H1 (cell line): ENCODE measurements around the gene CCDC127. TPM values are rescaled to one million over a fixed set of nuclear protein-coding genes. Genes with fewer than 3 reads are reported as not detected.
"Not testable (repeated sequence)": the region's sequence is repeated elsewhere in the genome, so short reads cannot be mapped to it uniquely, and the experiment has no call there.

Source experiments
- CTCF ChIA-PET: fragments of 300-600 bp; sonication (Branson Sonifier 250); formaldehyde crosslinking; loops from one replicate; lab custom pipeline; 2021; ENCODE audit not compliant: partially characterized antibody; lab: Charles Lee
- POLR2A ChIA-PET: fragments of 300-600 bp; sonication (Branson Sonifier 250); formaldehyde crosslinking; loops from one replicate; lab custom pipeline; 2021; ENCODE audit warnings: inconsistent platforms; ENCODE audit not compliant: partially characterized antibody; lab: Charles Lee
- DNase-seq, 2 experiments: peaks; one replicate each; pipeline versions ENCODE4 v3.0.0 to v3.0.0-alpha.2; 2010 to 2022; ENCODE audit warnings: low spot score in 2 of 2, low read depth in 1 of 2, mixed read lengths in 1 of 2
- FAIRE-seq: peaks from 2 replicates; lab custom pipeline; 2011; peaks lifted over from hg19 to GRCh38; lab: Jason Lieb, UNC
- H2AFZ ChIP-seq: 2 replicates; pipeline ENCODE4 v1.8.1; 2012; ENCODE audit warnings: low read length, inconsistent platforms
- H2AK5ac ChIP-seq: 2 replicates; pipeline ENCODE4 v1.6.1; 2013; ENCODE audit warnings: low read depth, low read length
- H2BK120ac ChIP-seq: replicated peaks from 2 replicates; pipeline ENCODE3; 2013; ENCODE audit warnings: low read depth, low read length, inconsistent platforms
- H2BK12ac ChIP-seq: 2 replicates; pipeline ENCODE4 v1.6.1; 2013; ENCODE audit warnings: low read depth, low read length
- H2BK15ac ChIP-seq: 2 replicates; pipeline ENCODE4 v1.6.1; 2013; ENCODE audit warnings: low read length
- H2BK20ac ChIP-seq: 2 replicates; pipeline ENCODE4 v1.6.1; 2013; ENCODE audit warnings: low read length
- H2BK5ac ChIP-seq: 2 replicates; pipeline ENCODE4 v1.6.1; 2013; ENCODE audit warnings: low read depth, low read length
- H3K14ac ChIP-seq: 2 replicates; pipeline ENCODE4 v1.6.1; 2013; ENCODE audit warnings: inconsistent platforms; ENCODE audit not compliant: insufficient read length
- H3K18ac ChIP-seq: 2 replicates; pipeline ENCODE4 v1.6.1; 2013; ENCODE audit warnings: low read length; ENCODE audit errors: extremely low read depth
- H3K23ac ChIP-seq: 2 replicates; pipeline ENCODE4 v1.6.1; 2013; ENCODE audit warnings: inconsistent platforms; ENCODE audit not compliant: insufficient read length
- H3K23me2 ChIP-seq: 2 replicates; pipeline ENCODE4 v1.6.1; 2013; ENCODE audit warnings: low read depth, low read length
- H3K27ac ChIP-seq: 2 replicates; pipeline ENCODE4 v1.6.1; 2011; ENCODE audit warnings: low read depth, low read length, inconsistent platforms
- H3K27me3 ChIP-seq, 4 experiments: replicated peaks in 1 of 4; 1 replicate in 1 of 4; 2 replicates in 3 of 4; pipeline versions ENCODE4 v1.6.1 to v1.8.1; 2011 to 2013; ENCODE audit warnings: low read length in 3 of 4, mild to moderate bottlenecking in 3 of 4, inconsistent platforms in 2 of 4, mixed read lengths in 2 of 4, moderate library complexity in 1 of 4; ENCODE audit not compliant: control insufficient read depth in 3 of 4, insufficient read depth in 3 of 4; ENCODE audit errors: extremely low read depth in 1 of 4
- H3K36me3 ChIP-seq, 4 experiments: 2 replicates each; pipeline versions ENCODE4 v1.6.1 to v1.8.1; 2011 to 2013; ENCODE audit warnings: mild to moderate bottlenecking in 4 of 4, low read length in 3 of 4, moderate library complexity in 2 of 4, control low read depth in 1 of 4, inconsistent platforms in 1 of 4; ENCODE audit not compliant: insufficient read depth in 4 of 4, control insufficient read depth in 2 of 4
- H3K4ac ChIP-seq: replicated peaks from 2 replicates; pipeline ENCODE3; 2013; ENCODE audit warnings: low read length, low read depth, mixed read lengths, inconsistent platforms; ENCODE audit not compliant: insufficient read length
- H3K4me1 ChIP-seq, 4 experiments: replicated peaks in 1 of 4; 1 replicate in 1 of 4; 2 replicates in 3 of 4; pipeline versions ENCODE4 v1.6.1 to v1.8.1; 2011 to 2013; ENCODE audit warnings: low read length in 3 of 4, inconsistent platforms in 2 of 4, mixed read lengths in 1 of 4; ENCODE audit not compliant: insufficient read depth in 4 of 4, control insufficient read depth in 3 of 4
- H3K4me2 ChIP-seq, 2 experiments: 2 replicates each; pipeline versions ENCODE4 v1.6.1 to v1.8.1; 2011 to 2013; ENCODE audit warnings: low read depth in 2 of 2, low read length in 2 of 2, control low read depth in 1 of 2, inconsistent platforms in 1 of 2, mild to moderate bottlenecking in 1 of 2; ENCODE audit not compliant: insufficient read depth in 1 of 2
- H3K4me3 ChIP-seq, 4 experiments: fragments of 200-600, 300-600 bp in 1 of 4; sonication (generic), shearing (Covaris generic), sonication (Bioruptor Twin) in 1 of 4; 2 replicates each; pipeline versions ENCODE4 v1.5.1 to v1.8.1; 2011 to 2016; ENCODE audit warnings: low read length in 4 of 4, low read depth in 3 of 4, control low read depth in 2 of 4, inconsistent platforms in 2 of 4, mild to moderate bottlenecking in 2 of 4, mixed read lengths in 1 of 4, moderate library complexity in 1 of 4; ENCODE audit not compliant: insufficient read depth in 2 of 4; ENCODE audit errors: extremely low read depth in 1 of 4
- H3K56ac ChIP-seq: replicated peaks from 2 replicates; pipeline ENCODE3; 2013; ENCODE audit warnings: low read depth, mild to moderate bottlenecking, mixed read lengths, low read length, inconsistent platforms; ENCODE audit not compliant: insufficient read length
- H3K79me1 ChIP-seq: 2 replicates; pipeline ENCODE4 v1.6.1; 2013; ENCODE audit warnings: low read depth, low read length, control low read depth
- H3K79me2 ChIP-seq, 2 experiments: 2 replicates each; pipeline versions ENCODE4 v1.6.1 to v1.8.1; 2012 to 2013; ENCODE audit warnings: low read length in 2 of 2, mild to moderate bottlenecking in 2 of 2, inconsistent platforms in 1 of 2; ENCODE audit not compliant: insufficient read depth in 2 of 2, control insufficient read depth in 1 of 2
- H3K9ac ChIP-seq, 4 experiments: replicated peaks in 1 of 4; 1 replicate in 1 of 4; 2 replicates in 3 of 4; pipeline versions ENCODE4 v1.6.1 to v1.8.1; 2011 to 2013; ENCODE audit warnings: low read depth in 3 of 4, low read length in 3 of 4, control low read depth in 2 of 4, mild to moderate bottlenecking in 2 of 4, moderate library complexity in 2 of 4, inconsistent platforms in 1 of 4; ENCODE audit errors: extremely low read depth in 1 of 4
- H3K9me3 ChIP-seq, 2 experiments: 2 replicates each; pipeline versions ENCODE4 v1.6.1 to v1.8.1; 2012 to 2013; ENCODE audit warnings: mild to moderate bottlenecking in 2 of 2, moderate library complexity in 2 of 2, control low read depth in 1 of 2, inconsistent platforms in 1 of 2, low read depth in 1 of 2, low read length in 1 of 2, mixed read lengths in 1 of 2; ENCODE audit not compliant: insufficient read depth in 2 of 2
- H4K20me1 ChIP-seq, 2 experiments: replicated peaks in 1 of 2; 2 replicates each; pipeline versions ENCODE3 to v1.8.1; 2011 to 2013; ENCODE audit warnings: inconsistent platforms in 2 of 2, low read length in 2 of 2, mild to moderate bottlenecking in 1 of 2; ENCODE audit not compliant: insufficient read depth in 2 of 2, control insufficient read depth in 1 of 2
- H4K5ac ChIP-seq: 2 replicates; pipeline ENCODE4 v1.6.1; 2013; ENCODE audit warnings: low read length, low read depth, mixed read lengths, inconsistent platforms; ENCODE audit not compliant: insufficient read length
- H4K8ac ChIP-seq: 2 replicates; pipeline ENCODE4 v1.8.0; 2013; ENCODE audit warnings: mild to moderate bottlenecking, moderate library complexity, low read length, inconsistent platforms; ENCODE audit not compliant: insufficient read depth; ENCODE audit errors: extremely low read depth
- H4K91ac ChIP-seq: replicated peaks from 2 replicates; pipeline ENCODE3; 2013; ENCODE audit warnings: low read length, mixed read lengths, inconsistent platforms; ENCODE audit not compliant: insufficient read length
- WGBS, 2 experiments: shearing (Covaris generic) in 1 of 2; methylation state at CpG; one replicate each; pipeline versions ENCODE4 v1.1.6 to v1.1.7; 2013 to 2015; ENCODE audit warnings: low lambda C conversion rate in 2 of 2, mixed read lengths in 2 of 2, inconsistent platforms in 1 of 2, low coverage in 1 of 2, missing lambda C conversion rate in 1 of 2; ENCODE audit not compliant: insufficient replicate concordance in 2 of 2, insufficient coverage in 1 of 2, insufficient read length in 1 of 2; ENCODE audit errors: extremely low coverage in 1 of 2, missing lambda C conversion rate in 1 of 2; 5-methylcytosine and 5-hydroxymethylcytosine counted together
- polyA plus RNA-seq, 7 experiments: library from polyadenylated mRNA; depleted of rRNA in 3 of 7; stranded (reverse) in 5 of 7; unstranded in 2 of 7; fragments of >200 nt in 5 of 7; fragments of 200-250 nt in 2 of 7; gene quantifications; 1 replicate in 5 of 7; 2 replicates in 1 of 7; 4 replicates in 1 of 7; pipeline versions ENCODE4 v1.2.1 to v1.2.3, GENCODE V29; 2011 to 2013; ENCODE audit warnings: missing spikeins in 2 of 7, mixed read lengths in 2 of 7
- total RNA-seq: library from RNA; stranded (reverse); fragmentation: NEBNext Ultra II Directional; extraction: Animal tissue kit (Norgen Biotek cat#: 25700); gene quantifications from 2 replicates; pipeline ENCODE4 v1.2.1, GENCODE V29; 2021

CCDC127 gene
- total and polyA plus RNA-seq, 2 of the 8 experiments (the other 6 are each of a cell fraction or from before 2014, with no cell fraction given): 2.9 to 8.0 TPM

DNA sequence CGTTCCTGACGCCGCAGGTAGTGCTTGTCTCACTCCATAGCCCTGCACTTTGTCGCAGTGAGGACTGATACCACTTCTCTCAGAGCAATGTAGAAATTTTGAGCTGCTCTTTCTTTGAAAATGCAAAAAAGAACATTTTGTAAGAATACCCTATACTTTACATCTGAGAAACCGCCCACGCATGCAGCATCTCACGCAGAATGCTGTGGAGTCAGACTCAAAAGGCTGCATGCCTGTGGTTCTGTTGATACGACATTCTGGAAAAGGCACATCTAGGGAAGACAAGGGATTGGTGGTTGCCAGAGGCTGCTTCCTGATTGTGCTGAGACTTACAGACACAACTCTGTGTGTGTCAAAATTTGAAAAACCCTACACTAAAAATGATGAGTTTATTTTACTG, 20.0 kb upstream of the CCDC127 start:
- H4K5ac ChIP-seq, H3K14ac ChIP-seq: not testable (repeated sequence)
- 98% methylated on average over 8 of the region's 8 CpGs; no CpG with 5 or more reads in 1 of the 2 experiments for WGBS, 2 experiments

DNA sequence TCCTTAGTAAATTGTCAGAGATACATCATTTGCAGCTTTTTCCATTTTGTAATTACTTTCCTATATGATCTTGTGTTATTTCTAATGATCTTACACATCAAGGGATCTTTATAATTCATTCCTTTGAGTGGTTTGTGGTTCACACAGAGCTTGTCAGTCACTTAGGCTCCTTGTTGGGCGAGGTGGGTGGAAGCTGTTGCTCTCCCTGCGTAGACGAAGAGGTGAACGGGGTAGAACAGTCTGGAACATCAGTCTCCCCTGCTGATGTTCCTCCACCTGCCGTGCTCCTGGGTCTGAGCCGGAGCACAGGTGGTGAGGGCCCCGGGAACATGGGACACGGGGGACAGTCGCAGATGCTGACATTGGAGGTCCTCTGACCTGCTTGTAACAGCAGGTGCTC, 17.6 kb upstream of the CCDC127 start:
- H3K27ac ChIP-seq, H4K5ac ChIP-seq, H2BK5ac ChIP-seq, CTCF ChIA-PET, H2AK5ac ChIP-seq, FAIRE-seq, H3K9me3 ChIP-seq, H3K56ac ChIP-seq, H3K14ac ChIP-seq, H4K8ac ChIP-seq, H3K4me2 ChIP-seq, H2AFZ ChIP-seq, H3K4ac ChIP-seq, H3K9ac ChIP-seq, H3K23ac ChIP-seq, H4K20me1 ChIP-seq, H2BK15ac ChIP-seq, H2BK20ac ChIP-seq, H4K91ac ChIP-seq, H3K79me2 ChIP-seq, POLR2A ChIA-PET, H3K79me1 ChIP-seq, H3K18ac ChIP-seq, H2BK12ac ChIP-seq, H3K23me2 ChIP-seq, H3K4me1 ChIP-seq, H3K27me3 ChIP-seq, H3K4me3 ChIP-seq, DNase-seq, H2BK120ac ChIP-seq: not testable (repeated sequence)
- WGBS, 2 experiments: 95% methylated on average over 6 of the region's 9 CpGs; no CpG with 5 or more reads in 1 of the 2 experiments
- H3K36me3 ChIP-seq: peaks cover 4 to 51% (median 28%) of the 10 kb centered on the region in 4 experiments; a peak in 7 of 8 replicates

More for the DNA sequence above, 20.0 kb upstream of the CCDC127 start:
- H3K4me2 ChIP-seq, H3K79me1 ChIP-seq, FAIRE-seq, H4K8ac ChIP-seq, H2BK15ac ChIP-seq, H3K9ac ChIP-seq, CTCF ChIA-PET, H3K79me2 ChIP-seq, POLR2A ChIA-PET, H2AFZ ChIP-seq, H3K23me2 ChIP-seq, H3K27ac ChIP-seq, H3K4me1 ChIP-seq, H3K4me3 ChIP-seq, H4K91ac ChIP-seq, H2BK5ac ChIP-seq, H3K4ac ChIP-seq, H2BK20ac ChIP-seq, H3K23ac ChIP-seq, H2BK120ac ChIP-seq, H3K18ac ChIP-seq, H3K56ac ChIP-seq, H3K27me3 ChIP-seq, H2AK5ac ChIP-seq, DNase-seq, H2BK12ac ChIP-seq, H4K20me1 ChIP-seq: not testable (repeated sequence)
- Histone ChIP-seq H3K36me3 (peaks cover 8 to 66% (median 43%) of the 10 kb centered on the region in 4 experiments; a peak in 7 of 8 replicates), H3K9me3 (peaks cover 5 to 18% of the 10 kb centered on the region in 2 experiments; a peak in 3 of 4 replicates)
